Measurements from ENCODE around the gene RAB4A.

The RAB4A gene

DNA sequence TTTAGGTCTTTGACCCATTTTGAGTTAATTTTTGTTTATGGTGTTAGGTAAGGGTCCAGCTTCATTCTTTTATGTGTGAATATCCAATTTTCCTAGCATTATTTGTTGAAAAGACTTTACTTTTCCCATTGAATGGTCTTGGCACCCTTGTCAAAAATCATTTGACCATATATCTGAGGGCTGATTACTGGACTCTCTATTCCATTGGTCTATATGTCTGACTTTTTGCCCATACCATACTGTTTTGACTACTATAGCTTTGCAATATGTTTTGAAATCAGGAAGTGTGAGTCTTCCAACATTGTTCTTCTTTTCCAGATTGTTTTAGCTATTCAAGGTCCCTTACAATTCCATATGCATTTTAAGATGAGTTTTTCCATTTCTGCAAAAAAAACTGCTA lies 83.3 kb downstream of the RAB4A start:
- TF ChIP-seq POLR2A (IDR thresholded peaks at IDR 0.05; ENCODE audit: low read length) (no peak), GATA1 (IDR thresholded peaks at IDR 0.05; ENCODE audit: low read depth, low read length) (no peak)
- DNase-seq = no peak

All from erythroblast (primary cell).